Rectal smooth muscle tissue (tissue), 1 donor: Measurements from ENCODE around the gene ITPR1.
"Not testable (repeated sequence)": the region's sequence is repeated elsewhere in the genome, so short reads cannot be mapped to it uniquely, and the experiment has no call there.

Source experiments
- H3K27ac ChIP-seq: one replicate; pipeline ENCODE4 v1.7.0; 2013; ENCODE audit warnings: low read depth, low read length, inconsistent platforms
- H3K27me3 ChIP-seq: one replicate; pipeline ENCODE4 v1.7.0; 2013; ENCODE audit warnings: low read length; ENCODE audit not compliant: control insufficient read depth, insufficient read depth
- H3K36me3 ChIP-seq: one replicate; pipeline ENCODE4 v1.7.0; 2013; ENCODE audit warnings: low read length; ENCODE audit not compliant: control insufficient read depth, insufficient read depth
- H3K4me1 ChIP-seq: one replicate; pipeline ENCODE4 v1.7.0; 2013; ENCODE audit warnings: low read length; ENCODE audit not compliant: control insufficient read depth, insufficient read depth
- H3K4me3 ChIP-seq: one replicate; pipeline ENCODE4 v1.7.0; 2013; ENCODE audit warnings: low read length
- H3K9ac ChIP-seq: one replicate; pipeline ENCODE4 v1.7.0; 2013; ENCODE audit warnings: low read length

ITPR1 gene

DNA sequence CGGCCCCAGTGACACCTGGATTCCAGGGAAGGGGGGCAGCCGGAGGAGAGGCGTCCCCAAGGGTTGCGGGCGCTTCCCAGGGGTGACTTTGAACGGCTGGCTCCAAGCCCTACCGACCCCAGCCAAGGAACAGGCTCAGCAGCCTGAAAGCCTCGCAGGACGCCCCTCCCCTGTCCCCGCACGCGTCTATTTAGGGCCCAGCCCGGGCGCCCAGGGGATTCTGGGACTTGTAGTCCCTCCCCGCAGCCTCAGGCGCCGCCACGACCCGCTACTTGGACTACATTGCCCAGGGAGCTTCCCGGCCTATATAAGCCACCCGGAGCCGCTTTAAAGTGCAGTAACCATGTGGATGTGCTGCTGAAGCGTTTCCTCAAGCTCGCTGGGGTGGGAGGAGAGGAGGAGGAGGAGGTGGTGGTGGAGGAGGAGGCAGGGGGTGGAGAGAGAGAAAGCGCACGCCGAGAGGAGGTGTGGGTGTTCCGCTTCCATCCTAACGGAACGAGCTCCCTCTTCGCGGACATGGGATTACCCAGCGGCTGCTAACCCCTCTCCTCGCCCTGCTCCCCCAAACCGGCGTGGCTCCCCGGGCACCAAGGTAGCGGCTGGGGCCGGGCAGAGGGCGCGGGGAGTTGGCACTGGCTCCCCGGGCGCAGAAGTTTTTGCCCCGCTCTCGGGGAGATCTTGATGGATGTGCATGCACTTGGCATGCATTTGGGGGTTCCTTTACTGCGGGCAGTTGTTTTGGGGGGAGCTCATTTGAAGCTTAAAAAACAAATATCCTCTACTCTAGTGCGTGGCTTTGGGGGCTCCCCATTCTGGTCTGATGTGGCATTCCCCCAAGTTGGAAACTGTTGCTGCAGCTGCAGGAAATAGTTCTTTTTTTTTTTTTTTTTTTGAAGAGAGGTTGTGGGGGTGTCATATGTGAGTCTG lies at the start of gene ITPR1:
ITPR1 (plus strand) TSS at position 335 of the 927 bp plus-strand sequence. CDS start 23,144 bp downstream, outside the sequence.
- Histone ChIP-seq H3K27ac (peak within 1 kb of the TSS; percentile 83), H3K4me3 (peak within 1 kb of the TSS; percentile 88), H3K27me3 (no peaks in the 10 kb centered on the region), H3K9ac (peak within 1 kb of the TSS; percentile 57), H3K4me1 (peaks cover 11% of the 10 kb centered on the region), H3K36me3 (no peaks in the 10 kb centered on the region)

GRCh38 chr3:4447295-4447999 lies 45.7 kb upstream of the ITPR1 start:
- H3K9ac ChIP-seq: no peak overlapping the region
- H3K4me1 ChIP-seq: no peaks in the 10 kb centered on the region
- H3K4me3 ChIP-seq: no peak overlapping the region
- H3K36me3 ChIP-seq: peaks cover 5% of the 10 kb centered on the region
- H3K27ac ChIP-seq: no peak overlapping the region
- no peaks in the 10 kb centered on the region for H3K27me3 ChIP-seq

DNA sequence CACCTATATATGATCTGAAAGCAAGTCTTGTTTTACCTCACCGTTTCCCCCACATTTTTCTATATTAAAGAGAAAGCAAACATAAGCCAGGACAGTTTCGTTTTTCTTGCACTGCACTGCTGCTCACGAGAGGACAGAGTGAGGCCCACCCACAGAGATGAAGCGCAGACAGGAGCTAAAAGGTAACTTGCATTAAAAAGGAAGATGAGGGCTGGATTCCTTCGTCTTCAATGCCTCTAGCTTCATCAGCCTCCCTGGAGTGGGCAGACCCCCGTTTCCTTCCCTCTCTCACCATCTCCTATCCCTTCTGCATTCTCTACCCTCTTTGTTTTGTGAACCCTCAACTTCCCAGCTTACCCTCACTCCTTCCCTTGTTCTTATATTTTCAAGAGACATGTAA lies 45.0 kb upstream of the ITPR1 start:
- peaks cover 5% of the 10 kb centered on the region for H3K36me3 ChIP-seq

DNA sequence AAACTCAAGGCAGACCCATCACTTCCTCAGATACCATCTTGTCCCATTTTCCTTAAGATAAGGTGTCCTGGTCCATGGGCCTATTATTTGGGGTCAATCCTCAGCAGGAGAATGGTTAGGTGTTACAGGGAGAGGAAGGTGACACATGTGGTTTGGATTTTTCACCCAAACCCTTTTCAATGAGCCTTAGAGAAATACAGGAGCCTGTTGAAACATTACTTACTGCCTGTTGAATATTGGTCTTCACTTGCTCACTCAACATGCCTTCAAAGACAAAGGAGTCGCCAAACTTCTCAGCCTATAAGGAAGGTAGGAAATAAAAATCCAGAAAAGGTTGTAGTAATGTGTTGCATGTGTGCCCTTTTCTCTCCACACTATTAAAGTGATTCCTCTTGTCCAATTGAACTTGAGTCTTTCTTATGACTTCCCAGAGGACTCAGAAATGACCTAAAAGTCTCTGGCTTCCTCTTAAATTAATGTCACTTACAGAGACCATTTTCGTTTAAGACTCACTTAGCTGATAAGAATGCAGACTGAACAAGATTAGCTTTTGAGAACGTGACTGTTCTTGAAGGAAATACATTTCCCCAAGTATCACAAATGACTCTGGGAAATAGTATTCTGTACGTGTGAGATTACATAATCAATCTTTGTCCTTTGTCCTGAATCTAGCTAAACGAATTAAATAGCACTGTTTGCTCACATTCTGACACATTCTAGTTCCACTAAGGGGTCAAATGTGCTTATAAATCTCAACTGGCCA lies 43.9 kb upstream of the ITPR1 start:
- no peak overlapping the region for H3K4me3 ChIP-seq
- no peaks in the 10 kb centered on the region for H3K4me1 ChIP-seq
- H3K36me3 ChIP-seq: peaks cover 5% of the 10 kb centered on the region
- no peak overlapping the region for H3K27ac ChIP-seq
- no peak overlapping the region for H3K9ac ChIP-seq
- no peaks in the 10 kb centered on the region for H3K27me3 ChIP-seq

More for the DNA sequence above, 45.0 kb upstream of the ITPR1 start:
- Histone ChIP-seq H3K4me3 (no peak overlapping the region), H3K27me3 (no peaks in the 10 kb centered on the region), H3K27ac (no peak overlapping the region), H3K4me1 (no peaks in the 10 kb centered on the region), H3K9ac (no peak overlapping the region)

DNA sequence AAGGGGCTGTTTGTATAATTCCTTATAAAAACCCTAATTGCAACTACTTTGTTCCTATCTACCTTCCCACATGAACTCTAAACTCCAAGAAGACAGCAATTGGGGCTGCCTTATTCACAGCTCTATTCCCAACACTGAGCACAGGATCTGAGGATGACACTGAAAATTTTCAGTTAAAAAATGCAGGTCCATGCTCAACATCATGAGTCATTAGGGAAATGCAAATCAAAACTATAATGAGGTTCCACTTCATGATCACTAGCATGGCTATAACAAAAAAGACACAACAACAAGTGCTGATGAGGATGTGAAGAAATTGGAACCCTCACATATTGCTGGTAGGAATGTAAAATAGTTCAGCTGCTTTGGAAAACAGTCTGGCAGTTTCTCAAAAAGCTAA lies 39.0 kb upstream of the ITPR1 start:
- Histone ChIP-seq H3K4me3 (no peak overlapping the region), H3K4me1 (no peaks in the 10 kb centered on the region), H3K27me3 (no peaks in the 10 kb centered on the region), H3K9ac (no peak overlapping the region), H3K27ac (no peak overlapping the region), H3K36me3 (peaks cover 3% of the 10 kb centered on the region)

DNA sequence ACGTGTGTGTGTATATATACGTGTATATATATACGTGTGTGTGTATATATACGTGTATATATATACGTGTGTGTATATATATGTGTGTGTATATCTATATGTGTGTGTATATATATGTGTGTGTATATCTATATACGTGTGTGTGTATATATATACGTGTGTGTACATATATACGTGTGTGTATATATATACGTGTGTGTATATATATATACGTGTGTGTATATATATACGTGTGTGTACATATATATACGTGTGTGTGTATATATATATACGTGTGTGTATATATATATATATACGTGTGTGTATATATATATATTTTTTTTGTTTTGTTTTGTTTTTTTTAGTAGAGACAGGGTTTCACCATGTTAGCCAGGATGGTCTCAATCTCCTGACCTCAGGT lies 36.4 kb upstream of the ITPR1 start:
- H3K9ac ChIP-seq, H3K4me3 ChIP-seq, H3K27me3 ChIP-seq, H3K27ac ChIP-seq, H3K36me3 ChIP-seq, H3K4me1 ChIP-seq: not testable (repeated sequence)

DNA sequence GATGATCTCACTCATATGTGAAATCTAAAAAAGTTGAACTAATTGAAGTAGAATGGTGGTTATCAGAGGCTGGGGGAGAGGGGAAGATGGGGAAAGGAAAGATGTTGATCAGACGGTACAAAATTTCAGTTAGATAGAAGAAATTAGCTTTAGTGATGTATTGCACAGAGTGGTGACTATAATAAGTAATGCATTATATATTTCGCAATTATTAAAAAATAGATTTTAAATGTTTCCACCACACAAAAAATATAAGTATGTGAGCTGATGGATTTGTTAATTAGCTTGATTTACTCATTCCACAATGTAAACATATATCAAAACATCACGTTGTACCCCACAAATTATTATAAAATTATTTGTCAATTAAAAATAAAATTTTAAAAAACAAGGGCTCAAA lies 34.2 kb upstream of the ITPR1 start:
- Histone ChIP-seq H3K4me1 (no peaks in the 10 kb centered on the region), H3K27me3 (no peaks in the 10 kb centered on the region), H3K36me3 (no peaks in the 10 kb centered on the region), H3K9ac (no peak overlapping the region), H3K4me3 (no peak overlapping the region), H3K27ac (no peak overlapping the region)

DNA sequence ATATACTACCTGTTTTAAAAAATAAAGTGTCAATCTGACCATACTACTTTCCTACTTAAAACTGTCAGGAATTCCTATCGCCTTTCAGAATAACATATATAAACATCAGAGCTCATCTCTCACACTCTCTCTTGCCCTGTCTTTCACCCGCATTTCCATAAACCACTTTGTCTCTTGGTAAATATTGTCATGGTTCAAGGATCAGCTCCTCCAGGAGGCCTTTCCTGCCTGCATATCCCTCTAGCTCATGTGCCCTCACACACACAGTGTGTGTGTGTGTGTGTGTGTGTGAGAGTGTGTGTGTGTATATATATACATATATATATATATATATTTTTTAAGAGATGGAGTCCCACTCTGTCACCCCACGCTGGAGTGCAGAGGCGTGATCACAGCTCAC lies 32.8 kb upstream of the ITPR1 start:
- Histone ChIP-seq H3K9ac (no peak overlapping the region), H3K4me1 (no peaks in the 10 kb centered on the region), H3K27ac (no peak overlapping the region), H3K27me3 (no peaks in the 10 kb centered on the region), H3K4me3 (no peak overlapping the region), H3K36me3 (no peaks in the 10 kb centered on the region)

DNA sequence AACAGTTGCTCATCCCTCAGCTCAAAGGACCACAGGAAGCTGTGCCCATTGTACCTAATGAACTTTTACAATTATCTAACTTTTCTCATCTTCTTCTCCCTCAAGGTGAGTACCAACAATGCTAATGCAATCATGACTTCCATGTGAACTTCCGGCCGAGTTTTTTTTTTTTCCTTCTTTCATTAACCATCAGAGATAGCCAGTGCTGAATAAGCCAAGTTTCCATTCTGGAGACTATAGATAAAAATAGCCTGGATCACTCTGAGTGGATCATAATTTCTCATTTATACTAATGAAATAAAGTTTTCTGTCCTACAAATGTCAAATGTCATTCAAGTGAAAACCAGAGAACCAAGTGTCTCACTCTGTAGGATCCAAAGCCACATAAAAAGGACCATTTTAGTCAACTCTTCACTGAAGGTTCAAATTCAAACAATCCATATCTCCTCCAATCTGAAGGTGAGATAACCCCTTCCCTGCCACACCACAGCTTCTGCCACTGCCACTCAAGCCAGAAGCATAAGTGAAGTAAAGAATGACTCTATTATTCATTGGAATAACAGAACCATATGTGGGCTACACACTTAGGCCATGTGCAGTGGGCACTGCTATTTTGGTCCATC lies 31.6 kb upstream of the ITPR1 start:
- Histone ChIP-seq H3K36me3 (no peaks in the 10 kb centered on the region), H3K27ac (no peak overlapping the region)

DNA sequence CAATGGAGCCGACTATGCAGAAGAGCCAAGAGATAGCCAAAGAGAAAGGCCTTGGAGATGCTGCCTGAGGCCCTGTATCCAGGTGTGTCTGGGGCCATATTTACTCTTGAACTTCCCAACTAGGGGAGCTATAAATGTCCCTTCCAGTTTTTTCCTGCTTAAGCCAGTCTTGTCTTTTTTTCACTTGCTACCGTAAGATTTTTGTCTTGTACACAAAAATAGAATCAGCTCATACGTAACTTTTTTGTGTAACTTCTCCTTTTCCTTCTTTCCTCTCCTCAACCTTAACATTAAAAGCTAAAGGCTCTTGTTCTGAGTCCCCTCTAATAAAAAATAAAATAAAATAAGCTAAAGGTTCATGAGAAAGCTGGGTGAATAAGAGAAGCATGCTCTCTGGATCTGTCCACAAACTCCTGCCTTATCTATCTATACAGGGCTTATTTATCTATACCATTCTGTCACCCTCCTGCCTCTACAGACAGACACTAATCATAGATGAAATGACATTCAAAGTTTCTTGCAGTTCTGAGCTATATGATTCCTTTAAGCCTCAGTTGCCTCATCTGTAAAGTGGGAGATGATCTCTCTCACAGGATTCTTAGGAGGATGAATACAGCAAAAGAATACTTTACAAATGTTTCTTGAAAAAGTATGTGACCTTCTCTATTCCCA lies 30.6 kb upstream of the ITPR1 start:
- Histone ChIP-seq H3K27me3 (no peaks in the 10 kb centered on the region), H3K9ac (no peak overlapping the region), H3K4me3 (no peak overlapping the region), H3K4me1 (no peaks in the 10 kb centered on the region), H3K27ac (no peak overlapping the region), H3K36me3 (no peaks in the 10 kb centered on the region)

More for the DNA sequence above, 31.6 kb upstream of the ITPR1 start:
- H3K4me1 ChIP-seq: no peaks in the 10 kb centered on the region
- H3K27me3 ChIP-seq: no peaks in the 10 kb centered on the region
- H3K9ac ChIP-seq: no peak overlapping the region
- H3K4me3 ChIP-seq: no peak overlapping the region

- Histone ChIP-seq H3K27ac (no peak overlapping the region), H3K4me3 (no peak overlapping the region), H3K36me3 (no peaks in the 10 kb centered on the region), H3K9ac (no peak overlapping the region), H3K4me1 (no peaks in the 10 kb centered on the region), H3K27me3 (no peaks in the 10 kb centered on the region)
These were observed 28.6 kb upstream of the ITPR1 start for GRCh38 chr3:4464576-4464975.
